ENCODE data around the gene AP5S1.

The AP5S1 gene

GRCh38 chr20:3820048-3820900 lies at the start of gene AP5S1:
AP5S1 (plus strand) TSS chr20:3820547; CDS start chr20:3822118, 1,571 bp downstream.
- DNase-seq (ENCODE audit: extremely low read depth in 1 of 2, low read depth in 1 of 2): peak; percentile 82 to 83

- DNase-seq (ENCODE audit: extremely low read depth in 1 of 2, low read depth in 1 of 2): no peak
Observed at GRCh38 chr20:3771552-3772058, 48.7 kb upstream of the AP5S1 start.

GRCh38 chr20:3775457-3776108 lies 44.8 kb upstream of the AP5S1 start:
- DNase-seq (ENCODE audit: extremely low read depth in 1 of 2, low read depth in 1 of 2): no peak

GRCh38 chr20:3777381-3777715 lies 43.0 kb upstream of the AP5S1 start:
- DNase-seq (ENCODE audit: extremely low read depth in 1 of 2, low read depth in 1 of 2): no peak

- peak in 1 of 2 donors; percentile 19 for DNase-seq (ENCODE audit: extremely low read depth in 1 of 2, low read depth in 1 of 2)
Observed at GRCh38 chr20:3777716-3778629, 42.4 kb upstream of the AP5S1 start.

- no peak for DNase-seq (ENCODE audit: extremely low read depth in 1 of 2, low read depth in 1 of 2)
Observed at GRCh38 chr20:3778976-3779375, 41.4 kb upstream of the AP5S1 start.

GRCh38 chr20:3781153-3781910 lies 39.0 kb upstream of the AP5S1 start, which contains the start of gene SPEF1:
SPEF1 (minus strand) TSS chr20:3781448; CDS start chr20:3781287, 161 bp downstream.
- no peak for DNase-seq (ENCODE audit: extremely low read depth in 1 of 2, low read depth in 1 of 2)

- DNase-seq (ENCODE audit: extremely low read depth in 1 of 2, low read depth in 1 of 2): no peak
Observed at GRCh38 chr20:3782597-3782996, 37.8 kb upstream of the AP5S1 start.

GRCh38 chr20:3783068-3783489 lies 37.3 kb upstream of the AP5S1 start:
- no peak for DNase-seq (ENCODE audit: extremely low read depth in 1 of 2, low read depth in 1 of 2)

GRCh38 chr20:3783511-3784195 lies 36.7 kb upstream of the AP5S1 start:
- DNase-seq (ENCODE audit: extremely low read depth in 1 of 2, low read depth in 1 of 2): no peak

GRCh38 chr20:3784216-3784853 lies 36.0 kb upstream of the AP5S1 start:
- DNase-seq (ENCODE audit: extremely low read depth in 1 of 2, low read depth in 1 of 2): no peak

- no peak for DNase-seq (ENCODE audit: extremely low read depth in 1 of 2, low read depth in 1 of 2)
Observed at GRCh38 chr20:3784863-3785239, 35.5 kb upstream of the AP5S1 start.

- no peak for DNase-seq (ENCODE audit: extremely low read depth in 1 of 2, low read depth in 1 of 2)
Observed at GRCh38 chr20:3785240-3786125, 34.9 kb upstream of the AP5S1 start.

- peak in 1 of 2 donors; percentile 19 for DNase-seq (ENCODE audit: extremely low read depth in 1 of 2, low read depth in 1 of 2)
Observed at GRCh38 chr20:3786126-3786484, 34.2 kb upstream of the AP5S1 start.

- peak in 1 of 2 donors; percentile 88 for DNase-seq (ENCODE audit: extremely low read depth in 1 of 2, low read depth in 1 of 2)
Observed at GRCh38 chr20:3786665-3787323, 33.6 kb upstream of the AP5S1 start, which contains the start of gene CENPB. CENPB (minus strand) TSS chr20:3786740; CDS start chr20:3786483, 257 bp downstream.

GRCh38 chr20:3787324-3788014 lies 32.9 kb upstream of the AP5S1 start:
- DNase-seq (ENCODE audit: extremely low read depth in 1 of 2, low read depth in 1 of 2): no peak

- no peak for DNase-seq (ENCODE audit: extremely low read depth in 1 of 2, low read depth in 1 of 2)
Observed at GRCh38 chr20:3788685-3789155, 31.6 kb upstream of the AP5S1 start.
